ENCODE results near the gene DDX23.

Gene DDX23

DNA sequence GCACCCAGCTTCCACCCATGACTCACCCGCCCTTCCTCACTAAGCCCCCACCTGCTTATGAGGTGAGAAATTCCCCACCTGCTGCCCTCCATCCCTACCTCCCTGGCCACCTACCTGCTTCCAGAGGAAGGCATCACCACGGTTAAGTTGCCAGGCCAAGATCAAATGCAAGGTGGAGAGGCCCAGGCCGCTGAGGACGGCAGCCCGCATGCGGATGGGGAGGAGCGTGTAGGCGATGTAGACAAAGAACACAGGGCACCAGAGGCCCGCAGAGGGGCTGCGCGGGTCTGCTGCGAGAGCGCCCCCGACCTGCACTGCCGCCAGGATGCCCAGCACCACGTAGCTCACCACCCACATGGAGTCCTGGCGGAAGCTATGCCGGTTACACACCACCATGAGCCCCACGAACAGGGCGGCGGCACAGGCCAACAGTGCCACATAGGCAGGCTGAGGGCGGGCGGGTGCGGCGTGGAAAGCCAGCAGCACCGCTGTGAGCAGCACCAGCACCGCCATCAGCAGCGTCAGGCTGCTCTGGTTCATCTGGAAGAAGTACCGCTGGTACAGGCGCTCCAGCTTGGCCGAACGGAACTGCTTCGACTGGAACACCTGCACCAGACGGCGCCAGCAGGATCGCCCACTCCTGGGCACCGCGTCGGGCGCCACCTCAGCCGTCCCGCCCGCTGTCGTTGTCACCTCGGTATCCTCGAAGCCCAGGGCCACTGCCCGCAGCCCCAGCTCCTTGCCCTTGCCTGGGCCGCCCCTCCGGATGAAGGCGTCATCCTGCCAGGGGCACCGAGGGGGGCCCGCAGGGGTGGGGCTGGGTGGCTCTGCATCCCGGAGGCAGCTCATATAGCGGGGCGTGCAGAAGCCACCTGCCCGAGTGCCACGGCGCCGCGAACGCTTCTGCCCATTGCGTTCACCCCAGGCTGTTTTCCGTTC lies 69.2 kb downstream of the DDX23 start:
- no peak for DNase-seq (ENCODE audit: low read depth)
- TF ChIP-seq, protein P1, sequence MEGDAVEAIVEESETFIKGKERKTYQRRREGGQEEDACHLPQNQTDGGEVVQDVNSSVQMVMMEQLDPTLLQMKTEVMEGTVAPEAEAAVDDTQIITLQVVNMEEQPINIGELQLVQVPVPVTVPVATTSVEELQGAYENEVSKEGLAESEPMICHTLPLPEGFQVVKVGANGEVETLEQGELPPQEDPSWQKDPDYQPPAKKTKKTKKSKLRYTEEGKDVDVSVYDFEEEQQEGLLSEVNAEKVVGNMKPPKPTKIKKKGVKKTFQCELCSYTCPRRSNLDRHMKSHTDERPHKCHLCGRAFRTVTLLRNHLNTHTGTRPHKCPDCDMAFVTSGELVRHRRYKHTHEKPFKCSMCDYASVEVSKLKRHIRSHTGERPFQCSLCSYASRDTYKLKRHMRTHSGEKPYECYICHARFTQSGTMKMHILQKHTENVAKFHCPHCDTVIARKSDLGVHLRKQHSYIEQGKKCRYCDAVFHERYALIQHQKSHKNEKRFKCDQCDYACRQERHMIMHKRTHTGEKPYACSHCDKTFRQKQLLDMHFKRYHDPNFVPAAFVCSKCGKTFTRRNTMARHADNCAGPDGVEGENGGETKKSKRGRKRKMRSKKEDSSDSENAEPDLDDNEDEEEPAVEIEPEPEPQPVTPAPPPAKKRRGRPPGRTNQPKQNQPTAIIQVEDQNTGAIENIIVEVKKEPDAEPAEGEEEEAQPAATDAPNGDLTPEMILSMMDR (IDR thresholded peaks at IDR 0.05; ENCODE audit: insufficient read depth, low read depth, low read length, missing control alignments): no peak
- no peak overlapping the region for H3K4me3 ChIP-seq (ENCODE audit: low read depth, low read length)

- DNase-seq (ENCODE audit: low read depth): no peak
- TF ChIP-seq, protein P1 (IDR thresholded peaks at IDR 0.05; ENCODE audit: insufficient read depth, low read depth, low read length, missing control alignments): no peak
- H3K4me3 ChIP-seq (ENCODE audit: low read depth, low read length): no peak overlapping the region
Observed at GRCh38 chr12:48781750-48782456, 70.1 kb downstream of the DDX23 start.

GRCh38 chr12:48780381-48781025 lies 71.5 kb downstream of the DDX23 start:
- no peak for DNase-seq (ENCODE audit: low read depth)
- no peak overlapping the region for H3K4me3 ChIP-seq (ENCODE audit: low read depth, low read length)
- TF ChIP-seq, protein P1 (IDR thresholded peaks at IDR 0.05; ENCODE audit: insufficient read depth, low read depth, low read length, missing control alignments): no peak

- no peak overlapping the region for H3K4me3 ChIP-seq (ENCODE audit: low read depth, low read length)
- DNase-seq (ENCODE audit: low read depth): no peak
- TF ChIP-seq, protein P1 (IDR thresholded peaks at IDR 0.05; ENCODE audit: insufficient read depth, low read depth, low read length, missing control alignments): no peak
Observed at GRCh38 chr12:48779869-48780268, 72.1 kb downstream of the DDX23 start.

All from GM12865 (cell line).